Loucy (cell line): ENCODE measurements around the gene C16orf96.

Experiments used
- H2AFZ ChIP-seq: fragments of 200-600 bp; sonication (generic); 2 replicates; pipeline ENCODE4 v1.6.0; 2016; ENCODE audit warnings: antibody characterized with exemption, mild to moderate bottlenecking, low read length, moderate library complexity
- H3F3A ChIP-seq: fragments of 200-600 bp; 2 replicates; pipeline ENCODE4 v1.6.0; 2016; ENCODE audit warnings: antibody characterized with exemption, low read depth, mild to moderate bottlenecking
- H3K27me3 ChIP-seq: fragments of 200-600 bp; sonication (generic); 2 replicates; pipeline ENCODE4 v1.6.1; 2014; ENCODE audit warnings: low read length, mild to moderate bottlenecking; ENCODE audit not compliant: insufficient read depth, poor library complexity, severe bottlenecking
- H3K36me3 ChIP-seq: fragments of 200-600 bp; sonication (generic); 2 replicates; pipeline ENCODE4 v1.6.1; 2016; ENCODE audit warnings: low read length; ENCODE audit not compliant: insufficient read depth
- H3K4me1 ChIP-seq: fragments of 200-600 bp; sonication (generic); 2 replicates; pipeline ENCODE4 v1.5.1; 2014; ENCODE audit warnings: low read length, mild to moderate bottlenecking; ENCODE audit not compliant: insufficient read depth, poor library complexity, severe bottlenecking
- H3K4me2 ChIP-seq: fragments of 200-600 bp; sonication (generic); 2 replicates; pipeline ENCODE4 v1.6.0; 2014; ENCODE audit warnings: antibody characterized with exemption, low read length, low read depth, mild to moderate bottlenecking; ENCODE audit not compliant: poor library complexity, severe bottlenecking
- H3K4me3 ChIP-seq: fragments of 200-600 bp; sonication (generic); 2 replicates; pipeline ENCODE4 v1.5.1; 2014; ENCODE audit warnings: low read length, mild to moderate bottlenecking, mixed read lengths; ENCODE audit not compliant: poor library complexity, severe bottlenecking
- H3K79me2 ChIP-seq: fragments of 200-600 bp; sonication (generic); 2 replicates; pipeline ENCODE4 v1.6.1; 2014; ENCODE audit warnings: low read length; ENCODE audit not compliant: insufficient read depth
- H3K9ac ChIP-seq: fragments of 200-600 bp; sonication (generic); 2 replicates; pipeline ENCODE4 v1.6.0; 2014; ENCODE audit warnings: mild to moderate bottlenecking, low read depth, low read length, moderate library complexity; ENCODE audit not compliant: poor library complexity, severe bottlenecking
- H3K9me2 ChIP-seq: fragments of 200-600 bp; sonication (generic); replicated peaks from 2 replicates; pipeline ENCODE4 v1.6.1; 2016; ENCODE audit warnings: low read depth, low read length, mixed read lengths
- H3K9me3 ChIP-seq: fragments of 200-600 bp; sonication (generic); 2 replicates; pipeline ENCODE4 v1.6.1; 2014; ENCODE audit warnings: mild to moderate bottlenecking, antibody characterized with exemption, low read length, low read depth; ENCODE audit not compliant: insufficient read depth
- H4K20me1 ChIP-seq: fragments of 200-600 bp; sonication (generic); 2 replicates; pipeline ENCODE4 v1.6.0; 2014; ENCODE audit warnings: antibody characterized with exemption, low read length, mild to moderate bottlenecking; ENCODE audit not compliant: insufficient read depth, poor library complexity, severe bottlenecking
- EZH2phosphoT487 ChIP-seq: fragments of 200-600 bp; IDR thresholded peaks from 2 replicates; pipeline ENCODE4 v1.6.1; 2018; ENCODE audit warnings: antibody characterized with exemption, mild to moderate bottlenecking, moderate library complexity, borderline replicate concordance
- TF ChIP-seq, protein P1 (sequence below): fragments of 200-600 bp; sonication (generic); conservative IDR thresholded peaks from 2 replicates; pipeline ENCODE4 v1.5.1; 2014; ENCODE audit warnings: mild to moderate bottlenecking, antibody characterized with exemption, low read length

The C16orf96 gene

DNA sequence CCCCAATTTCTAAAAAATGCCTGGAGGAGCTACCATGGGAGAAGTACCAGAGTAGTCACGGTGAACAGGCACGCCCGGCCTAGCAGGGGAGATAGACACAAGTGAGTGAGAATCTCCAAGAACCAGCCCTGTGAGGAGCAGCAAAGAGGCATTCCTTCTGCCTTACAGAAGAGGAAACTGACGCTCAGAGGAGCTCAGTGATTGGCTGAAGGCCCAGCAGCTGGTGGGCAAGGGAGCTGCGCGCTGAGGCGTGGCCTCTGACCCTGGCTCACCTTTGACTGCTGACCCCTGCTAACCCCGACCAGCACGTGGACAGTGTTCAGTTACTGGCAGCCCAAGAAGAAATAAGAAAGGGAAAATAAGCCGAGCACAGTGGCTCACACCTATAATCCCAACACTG, 1.8 kb downstream of the C16orf96 start:
- Histone ChIP-seq H4K20me1 (no peaks in the 10 kb centered on the region), H3K9me3 (no peaks in the 10 kb centered on the region), H3K36me3 (no peaks in the 10 kb centered on the region), H3F3A (no peaks in the 10 kb centered on the region), H2AFZ (no peak overlapping the region), H3K4me3 (no peak overlapping the region), H3K4me2 (no peak overlapping the region), H3K79me2 (no peaks in the 10 kb centered on the region), H3K27me3 (no peaks in the 10 kb centered on the region), H3K9ac (no peak overlapping the region), H3K9me2 (no peaks in the 10 kb centered on the region), H3K4me1 (no peaks in the 10 kb centered on the region)
- no peak for TF ChIP-seq EZH2phosphoT487
- TF ChIP-seq, protein P1, sequence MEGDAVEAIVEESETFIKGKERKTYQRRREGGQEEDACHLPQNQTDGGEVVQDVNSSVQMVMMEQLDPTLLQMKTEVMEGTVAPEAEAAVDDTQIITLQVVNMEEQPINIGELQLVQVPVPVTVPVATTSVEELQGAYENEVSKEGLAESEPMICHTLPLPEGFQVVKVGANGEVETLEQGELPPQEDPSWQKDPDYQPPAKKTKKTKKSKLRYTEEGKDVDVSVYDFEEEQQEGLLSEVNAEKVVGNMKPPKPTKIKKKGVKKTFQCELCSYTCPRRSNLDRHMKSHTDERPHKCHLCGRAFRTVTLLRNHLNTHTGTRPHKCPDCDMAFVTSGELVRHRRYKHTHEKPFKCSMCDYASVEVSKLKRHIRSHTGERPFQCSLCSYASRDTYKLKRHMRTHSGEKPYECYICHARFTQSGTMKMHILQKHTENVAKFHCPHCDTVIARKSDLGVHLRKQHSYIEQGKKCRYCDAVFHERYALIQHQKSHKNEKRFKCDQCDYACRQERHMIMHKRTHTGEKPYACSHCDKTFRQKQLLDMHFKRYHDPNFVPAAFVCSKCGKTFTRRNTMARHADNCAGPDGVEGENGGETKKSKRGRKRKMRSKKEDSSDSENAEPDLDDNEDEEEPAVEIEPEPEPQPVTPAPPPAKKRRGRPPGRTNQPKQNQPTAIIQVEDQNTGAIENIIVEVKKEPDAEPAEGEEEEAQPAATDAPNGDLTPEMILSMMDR = no peak

DNA sequence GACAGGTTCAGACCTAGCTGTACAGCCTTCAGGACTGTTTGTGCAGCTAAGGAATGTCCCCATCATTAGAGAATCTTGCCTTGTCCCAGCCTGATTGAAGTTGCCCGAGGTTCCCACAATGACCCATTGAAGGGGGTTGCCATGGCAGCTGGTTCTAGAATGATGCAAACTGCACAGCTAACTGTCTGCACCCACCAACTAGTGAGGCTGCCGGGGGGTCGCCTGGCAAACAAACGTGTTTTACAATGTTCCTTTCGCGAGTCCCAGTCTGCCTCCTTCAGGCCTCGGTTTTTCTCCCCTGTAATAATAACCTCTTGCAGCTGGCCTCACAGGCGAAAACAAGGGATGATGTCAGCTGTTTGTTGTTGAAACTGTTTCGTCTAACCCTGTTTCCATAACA, 5.5 kb downstream of the C16orf96 start:
- Histone ChIP-seq H3K36me3 (no peaks in the 10 kb centered on the region), H3K9me2 (no peaks in the 10 kb centered on the region), H3K4me2 (no peak overlapping the region), H3K9ac (no peak overlapping the region), H2AFZ (no peak overlapping the region), H3F3A (no peaks in the 10 kb centered on the region), H3K4me3 (no peak overlapping the region), H3K27me3 (no peaks in the 10 kb centered on the region), H3K79me2 (no peaks in the 10 kb centered on the region), H3K4me1 (no peaks in the 10 kb centered on the region), H4K20me1 (no peaks in the 10 kb centered on the region), H3K9me3 (no peaks in the 10 kb centered on the region)
- TF ChIP-seq, protein P1 = no peak
- no peak for TF ChIP-seq EZH2phosphoT487

DNA sequence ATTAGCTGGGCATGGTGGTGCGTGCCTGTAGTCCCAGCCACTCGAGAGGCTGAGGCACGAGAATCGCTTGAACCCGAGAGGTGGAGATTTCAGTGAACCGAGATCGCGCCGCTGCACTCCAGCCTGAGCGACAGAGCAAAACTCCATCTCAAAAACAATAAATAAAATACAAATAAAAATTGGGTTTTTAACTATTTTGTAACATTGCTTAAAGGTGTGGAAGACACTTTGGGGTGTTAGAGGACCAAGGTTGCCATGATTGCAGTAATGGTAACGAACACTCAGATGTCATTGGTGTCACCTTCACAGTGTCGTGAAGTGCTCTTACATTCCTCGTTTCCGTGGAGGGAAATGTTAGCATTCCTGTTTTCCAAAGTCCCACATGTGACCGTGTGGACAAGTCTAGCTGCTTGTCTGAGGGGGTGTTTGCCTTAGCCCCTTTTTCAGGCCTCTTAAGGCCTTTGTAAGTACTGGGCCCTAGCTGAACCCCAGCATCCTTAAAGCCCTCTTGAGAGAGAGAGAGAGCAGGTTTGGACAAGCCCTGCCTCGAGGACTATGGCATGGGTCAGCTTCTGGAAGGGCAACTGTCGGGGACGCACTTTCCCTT, 8.6 kb downstream of the C16orf96 start:
- H3K79me2 ChIP-seq = no peaks in the 10 kb centered on the region
- no peak overlapping the region for H3K9ac ChIP-seq
- H3K27me3 ChIP-seq = no peaks in the 10 kb centered on the region
- H2AFZ ChIP-seq = no peak overlapping the region
- no peaks in the 10 kb centered on the region for H4K20me1 ChIP-seq
- H3K9me2 ChIP-seq = no peaks in the 10 kb centered on the region
- no peaks in the 10 kb centered on the region for H3K9me3 ChIP-seq
- TF ChIP-seq EZH2phosphoT487 = no peak
- TF ChIP-seq, protein P1 = no peak
- H3K4me3 ChIP-seq = no peak overlapping the region
- no peak overlapping the region for H3K4me2 ChIP-seq
- no peaks in the 10 kb centered on the region for H3K36me3 ChIP-seq
- no peaks in the 10 kb centered on the region for H3F3A ChIP-seq
- H3K4me1 ChIP-seq = no peaks in the 10 kb centered on the region
